ENCODE data around the gene INTS13.
A peak's percentile ranks its signal among the peaks of the same experiment; 100 is the strongest.
"Not testable (repeated sequence)": the region's sequence is repeated elsewhere in the genome, so short reads cannot be mapped to it uniquely, and the experiment has no call there.

Gene INTS13

GRCh38 chr12:26936559-26937442, 980 bp downstream of the INTS13 start:
- DNase-seq = no peak

- DNase-seq = no peak
Measured at GRCh38 chr12:26935636-26936378, 2.0 kb downstream of the INTS13 start.

GRCh38 chr12:26929590-26929989, 8.2 kb downstream of the INTS13 start:
- no peak for DNase-seq

DNA sequence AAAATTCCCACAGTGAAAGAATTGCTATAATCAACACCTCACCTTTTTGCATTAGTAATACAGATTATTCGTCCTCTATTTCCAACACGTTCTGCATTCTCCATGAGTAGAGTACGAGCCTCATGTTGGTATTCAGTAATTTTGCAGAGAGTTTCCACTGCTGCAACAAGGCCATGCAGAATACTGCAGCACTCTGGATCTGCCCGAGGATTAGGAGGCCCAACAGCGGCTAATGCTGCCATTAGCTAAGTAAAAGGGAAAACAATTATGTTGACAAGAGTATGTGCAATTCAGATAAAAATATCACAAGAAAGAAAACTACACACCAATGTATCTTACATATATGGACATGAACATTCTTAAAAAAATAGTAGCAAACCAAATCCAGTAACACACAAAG, 9.1 kb downstream of the INTS13 start:
- DNase-seq = no peak

GRCh38 chr12:26921886-26922285, 15.9 kb downstream of the INTS13 start:
- DNase-seq = no peak

GRCh38 chr12:26919216-26919555, 18.6 kb downstream of the INTS13 start:
- DNase-seq = peak in 25 of 56 donors; percentile 2 to 58 (median 25)

DNA sequence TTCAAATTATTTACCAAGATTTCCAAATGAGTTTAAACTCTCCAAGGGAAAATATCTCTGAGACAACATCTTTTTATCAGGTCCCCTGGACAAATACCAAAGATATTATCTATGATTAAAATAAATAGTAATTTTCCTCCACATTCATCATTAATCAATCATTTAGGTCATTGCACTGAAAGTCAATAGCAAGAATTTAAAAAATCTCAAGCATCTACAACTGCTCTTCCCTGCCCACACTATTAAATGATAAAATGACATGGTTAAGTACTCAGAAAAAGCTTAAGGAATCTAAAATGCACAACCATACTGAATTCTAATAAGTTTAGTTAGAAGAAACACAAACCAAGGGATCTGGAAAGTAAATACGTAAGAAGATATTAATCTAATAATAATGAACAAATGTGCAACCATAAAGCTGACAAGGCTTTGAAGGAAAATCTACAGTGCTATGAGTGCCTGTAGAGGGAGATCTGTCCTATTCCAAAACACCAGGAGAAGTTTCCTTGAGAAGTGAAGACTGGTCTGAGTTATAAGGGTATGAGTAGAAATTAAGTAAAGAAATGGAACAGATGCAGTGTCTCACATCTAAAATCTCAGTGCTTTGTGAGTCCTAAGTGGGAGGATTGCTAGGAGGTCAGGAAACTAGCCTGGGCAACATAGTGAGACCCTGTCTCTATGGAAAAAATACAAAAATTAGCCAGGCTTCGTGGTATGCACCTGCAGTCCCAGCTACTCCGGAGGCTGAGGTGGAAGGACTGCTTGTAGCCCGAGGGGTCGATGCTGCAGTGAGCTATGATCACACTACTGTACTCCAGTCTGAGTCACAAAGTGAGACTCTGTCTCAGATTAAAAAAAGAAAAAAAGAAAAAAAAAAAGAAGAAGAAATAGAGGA, 19.2 kb downstream of the INTS13 start:
- DNase-seq = peak in 4 of 56 donors; percentile 0 to 32 (median 28)

GRCh38 chr12:26906704-26907103, 31.1 kb downstream of the INTS13 start:
- DNase-seq = no peak

- DNase-seq = no peak
Measured at GRCh38 chr12:26906024-26906423, 31.8 kb downstream of the INTS13 start.

- DNase-seq = not testable (repeated sequence)
Measured at GRCh38 chr12:26903396-26903795, 34.4 kb downstream of the INTS13 start.

GRCh38 chr12:26896913-26897312, 40.9 kb downstream of the INTS13 start:
- DNase-seq = no peak

DNA sequence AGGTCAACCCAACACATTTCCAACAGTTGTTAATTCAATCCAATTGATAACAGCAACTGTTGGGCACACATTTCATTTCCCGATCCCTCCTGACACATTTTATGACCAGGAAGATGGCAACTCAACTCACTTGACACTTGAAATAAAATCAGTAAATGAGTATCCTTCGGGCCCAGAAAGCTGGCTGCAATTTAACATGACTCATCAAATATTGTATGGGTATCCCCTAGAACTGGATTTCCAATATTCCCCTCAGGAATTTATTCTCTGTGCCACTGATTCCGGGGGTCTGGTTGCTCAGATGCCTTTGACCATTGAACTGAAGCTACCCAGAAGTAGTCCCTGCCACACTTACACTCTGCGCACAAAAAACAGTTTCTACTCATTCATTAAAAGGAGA, 42.1 kb downstream of the INTS13 start:
- DNase-seq = no peak

DNA sequence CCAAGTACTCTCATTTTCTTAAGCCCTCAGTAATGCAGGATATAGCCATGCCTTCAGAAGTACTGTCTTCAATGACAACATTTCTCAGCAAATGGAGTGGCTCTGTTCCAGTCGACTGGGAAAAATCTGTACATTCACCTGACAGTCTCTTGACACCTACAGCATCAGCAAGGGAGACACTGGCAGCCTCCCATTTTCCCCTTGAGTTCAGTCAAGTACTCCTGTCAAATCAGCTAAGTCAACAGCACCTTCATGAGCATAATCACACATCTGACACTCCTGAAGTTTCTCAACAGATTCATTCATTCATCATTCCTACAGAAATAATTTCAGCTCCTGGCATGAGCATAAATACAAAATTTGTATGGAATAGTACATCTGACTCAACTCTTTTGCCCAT, 46.1 kb downstream of the INTS13 start:
- no peak for DNase-seq

DNA sequence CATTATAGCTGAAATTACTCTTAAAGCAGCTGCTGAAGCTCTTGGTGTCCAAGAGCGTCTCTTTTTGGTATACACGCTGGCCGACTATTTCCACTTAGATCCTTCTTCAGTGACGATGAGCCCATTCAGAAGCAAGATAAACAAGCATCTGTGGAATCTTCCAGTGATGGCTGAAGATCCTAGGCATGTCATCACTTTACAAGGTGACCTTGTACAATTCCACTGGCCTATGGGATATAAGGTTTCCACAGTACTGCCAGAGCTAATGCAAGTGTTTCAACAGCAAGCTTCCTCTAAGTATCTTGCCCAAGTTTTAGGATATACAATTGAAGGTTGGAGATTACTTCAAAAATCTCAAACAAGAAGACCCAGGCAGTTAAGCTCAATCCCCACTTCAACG, 47.0 kb downstream of the INTS13 start:
- no peak for DNase-seq

DNA sequence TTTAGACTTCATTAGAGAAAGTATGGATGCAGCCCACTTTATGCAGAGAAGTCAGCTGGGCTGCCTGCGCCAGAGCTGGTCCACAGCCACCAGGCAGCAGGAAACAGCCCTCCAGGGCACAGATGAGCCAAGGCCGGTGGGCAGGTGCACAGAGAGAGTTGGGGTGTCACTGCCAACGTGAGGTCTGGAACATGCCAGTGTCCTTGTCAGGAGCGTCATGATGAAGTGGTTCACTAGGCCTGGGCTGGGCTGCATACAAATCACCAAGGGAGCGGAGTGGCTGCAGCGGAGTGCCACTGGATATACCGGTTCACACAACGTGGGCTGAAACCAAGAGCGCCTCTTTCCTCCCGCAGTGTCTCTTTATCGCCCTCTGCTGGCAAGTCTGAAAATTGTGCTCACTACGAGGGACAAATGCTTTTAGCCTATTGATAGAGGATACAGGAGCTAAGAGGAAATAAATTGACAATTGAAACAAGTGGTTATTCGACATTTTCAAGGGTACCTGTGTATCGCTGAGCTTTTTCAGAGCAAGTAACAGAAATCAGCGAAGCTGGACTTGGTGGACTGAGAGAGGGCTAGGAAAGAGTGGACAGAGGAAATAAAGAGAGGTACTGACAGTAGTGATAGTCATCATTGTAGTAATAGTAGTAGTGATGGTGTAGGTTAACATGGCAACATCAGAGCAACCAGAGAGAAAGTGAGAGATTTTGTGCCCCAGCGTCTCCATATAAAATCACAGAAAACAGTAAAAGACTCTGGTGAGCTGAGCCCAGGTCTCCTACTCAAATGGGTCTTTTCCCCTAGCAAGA, 52.8 kb downstream of the INTS13 start:
- peak in 53 of 56 donors; percentile 15 to 92 (median 62) for DNase-seq

GRCh38 chr12:26880625-26881024, 57.2 kb downstream of the INTS13 start:
- no peak for DNase-seq

GRCh38 chr12:26878661-26879119, 59.1 kb downstream of the INTS13 start:
- peak in 35 of 56 donors; percentile 3 to 67 (median 26) for DNase-seq

GRCh38 chr12:26874501-26875296, 63.1 kb downstream of the INTS13 start:
- DNase-seq = no peak

- DNase-seq = no peak
Measured at GRCh38 chr12:26872625-26873024, 65.2 kb downstream of the INTS13 start.

- DNase-seq = no peak
Measured at GRCh38 chr12:26871985-26872384, 65.8 kb downstream of the INTS13 start.

All from nucleus accumbens (tissue), 56 donors.